Testis (tissue), 3 donors: Measurements from ENCODE around the gene PPM1J. TPM values are rescaled to one million over a fixed set of nuclear protein-coding genes. Genes with fewer than 3 reads are reported as not detected.
A peak's percentile ranks its signal among the peaks of the same experiment; 100 is the strongest.

Experiments used
- DNase-seq: peaks from one replicate; pipeline ENCODE4 v3.0.0-alpha.2; 2019
- H3K27ac ChIP-seq, 2 donors: fragments of 200-600 bp; sonication (generic); one replicate each; pipeline ENCODE4 v1.5.1; 2019
- H3K27me3 ChIP-seq: fragments of 200-600 bp; sonication (generic); one replicate; pipeline ENCODE4 v1.5.1; 2019
- H3K36me3 ChIP-seq: fragments of 200-600 bp; sonication (generic); one replicate; pipeline ENCODE4 v1.5.1; 2017; ENCODE audit warnings: low read depth; ENCODE audit errors: missing control alignments
- H3K4me1 ChIP-seq: fragments of 200-600 bp; sonication (generic); one replicate; pipeline ENCODE4 v1.5.1; 2019
- H3K4me3 ChIP-seq, 2 donors: fragments of 200-600 bp; sonication (generic); one replicate each; pipeline ENCODE4 v1.5.1; 2017 to 2019
- H3K9me3 ChIP-seq: fragments of 200-600 bp; sonication (generic); one replicate; pipeline ENCODE4 v1.5.1; 2017
- CTCF ChIP-seq, 3 experiments: fragments of 450-650 bp in 2 of 3; fragments of 200-600 bp in 1 of 3; sonication (generic) in 1 of 3; IDR thresholded peaks; one replicate each; pipeline ENCODE4 v1.5.1; 2016 to 2019; ENCODE audit warnings: antibody characterized with exemption in 3 of 3, mild to moderate bottlenecking in 2 of 3, moderate library complexity in 1 of 3
- POLR2A ChIP-seq: fragments of 450-650 bp; IDR thresholded peaks from one replicate; pipeline ENCODE4 v1.6.1; 2017; ENCODE audit warnings: antibody characterized with exemption, mild to moderate bottlenecking, moderate library complexity
- WGBS, 2 donors: methylation state at CpG; one replicate each; pipeline ENCODE4 v1.1.5; 2018; 5-methylcytosine and 5-hydroxymethylcytosine counted together
- intact Hi-C: fragments of 100-400 bp; cut with DNase I; formaldehyde crosslinking; loops from one replicate; pipeline ENCODE4 v1.15.1; 2023; ENCODE audit warnings: low total_unique reads
- polyA plus RNA-seq: library from polyadenylated mRNA; stranded (reverse); fragments of 350-450 nt; fragmentation: Illumina TruSeq; extraction: RNeasy Lipid Tissue Mini Kit (QIAGEN cat#74804); gene quantifications from one replicate; pipeline ENCODE4 v1.2.3, GENCODE V29; 2014; ENCODE audit warnings: low read depth, low replicate concordance; ENCODE audit not compliant: insufficient read depth
- total RNA-seq, 2 donors: library from RNA; depleted of rRNA; stranded (reverse); fragments of >200 nt; gene quantifications; one replicate each; pipeline ENCODE4 v1.2.3, GENCODE V29; 2016

Gene PPM1J
- total and polyA plus RNA-seq, 3 donors from 2014 or later = 45.5 to 88.7 (median 69.5) TPM

DNA sequence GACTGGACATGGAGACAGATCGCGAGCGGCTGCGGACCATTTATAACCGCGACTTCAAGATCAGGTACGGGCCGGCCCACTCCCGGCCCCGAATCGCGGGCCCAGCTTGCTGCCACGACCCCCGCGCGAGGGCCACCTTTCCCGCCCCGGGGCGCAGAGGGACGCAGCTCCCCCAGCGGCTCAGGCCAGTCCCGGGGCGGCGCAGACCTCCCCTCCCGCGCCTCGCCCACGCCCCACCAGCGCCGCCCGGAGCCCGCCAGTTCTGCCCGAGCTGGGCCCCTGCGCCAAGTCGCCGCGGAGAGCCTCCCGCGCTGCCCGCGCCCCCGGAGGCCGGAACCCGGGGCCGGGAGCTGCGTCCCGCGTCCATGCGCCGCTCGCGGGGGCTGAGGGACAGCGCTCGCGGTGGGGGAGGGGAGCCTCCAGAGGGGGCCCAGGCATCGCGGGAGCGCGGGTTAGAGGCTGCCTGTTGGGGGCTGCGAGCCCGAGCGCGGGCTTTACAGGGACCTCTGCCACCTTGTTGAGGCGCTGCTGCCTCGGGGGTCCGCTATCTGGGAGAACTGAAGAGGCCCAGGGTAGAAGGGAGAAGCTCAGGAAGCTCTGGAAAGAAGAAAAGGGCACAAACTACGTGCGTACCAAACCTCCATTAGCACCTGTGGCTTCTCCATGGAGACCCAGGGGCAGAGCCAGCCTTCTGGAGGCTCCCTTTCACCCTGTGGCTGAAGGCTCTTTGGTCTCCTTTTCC is 40.0 kb downstream of the PPM1J start:
- peak; percentile 71 for DNase-seq

DNA sequence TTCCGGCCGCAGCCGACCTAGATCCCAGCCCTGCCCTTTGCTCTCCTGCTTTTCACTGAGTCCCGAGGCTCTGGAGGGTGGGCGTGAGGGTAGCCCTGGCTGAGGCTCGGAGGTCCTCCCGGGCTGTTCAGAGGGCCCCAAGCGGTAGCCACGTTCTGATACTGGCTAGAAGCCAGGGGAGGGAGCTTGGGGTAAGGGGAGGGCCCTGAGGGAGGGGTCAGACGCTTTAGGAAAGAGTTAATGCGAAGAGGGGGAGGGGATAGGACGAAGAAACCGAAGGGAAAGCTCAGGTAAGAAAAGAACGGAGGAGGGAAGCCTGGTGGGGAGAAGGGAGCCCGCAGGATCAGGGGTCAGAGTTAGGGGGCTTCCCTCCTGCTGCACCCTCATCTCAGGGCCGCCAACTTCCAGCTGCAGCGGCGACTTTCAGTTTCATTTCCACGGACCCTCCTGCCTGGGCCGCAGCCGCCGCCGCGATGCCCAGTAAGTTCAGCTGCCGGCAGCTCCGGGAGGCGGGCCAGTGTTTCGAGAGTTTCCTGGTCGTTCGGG is 40.6 kb downstream of the PPM1J start, which contains the start of gene MOV10:
Gene MOV10, plus strand, starts transcription at position 220 of the 546 bp plus-strand sequence. Its CDS starts 254 bp downstream, at position 474.
- H3K27me3 ChIP-seq = no peaks in the 10 kb centered on the region
- H3K36me3 ChIP-seq = no peaks in the 10 kb centered on the region
- H3K4me1 ChIP-seq = peaks cover 48% of the 10 kb centered on the region
- TF ChIP-seq POLR2A (no peak), CTCF (IDR thresholded peaks at IDR 0.05) (no peak)
- peak within 1 kb of the TSS; percentile 87 to 89 for H3K4me3 ChIP-seq
- DNase-seq = peak; percentile 67
- WGBS, 2 donors = 0 to 1% methylated on average over 16 to 30 of the region's 30 CpGs
- no peaks in the 10 kb centered on the region for H3K9me3 ChIP-seq
- H3K27ac ChIP-seq = peak within 1 kb of the TSS; percentile 96
- intact Hi-C loops = no loop called here

More for the DNA sequence above, 40.0 kb downstream of the PPM1J start:
- peak overlapping the region; percentile 96 for H3K27ac ChIP-seq
- H3K4me3 ChIP-seq = peak overlapping the region; percentile 87 to 89
- H3K9me3 ChIP-seq = no peaks in the 10 kb centered on the region
- H3K4me1 ChIP-seq = peaks cover 48% of the 10 kb centered on the region
- H3K36me3 ChIP-seq = no peaks in the 10 kb centered on the region
- 1% methylated on average over 13 to 57 of the region's 68 CpGs for WGBS, 2 donors
- TF ChIP-seq POLR2A (no peak), CTCF (IDR thresholded peaks at IDR 0.05) (no peak)
- intact Hi-C loops = no loop called here
- no peaks in the 10 kb centered on the region for H3K27me3 ChIP-seq

GRCh38 chr1:112673592-112674439 is 41.3 kb downstream of the PPM1J start:
- 2 to 5% methylated on average over 10 to 18 of the region's 18 CpGs for WGBS, 2 donors
- Histone ChIP-seq H3K36me3 (no peaks in the 10 kb centered on the region), H3K27ac (peak overlapping the region; percentile 96), H3K4me1 (peaks cover 48% of the 10 kb centered on the region), H3K9me3 (no peaks in the 10 kb centered on the region), H3K27me3 (no peaks in the 10 kb centered on the region), H3K4me3 (peak overlapping the region; percentile 87 to 89)
- DNase-seq = peak; percentile 40
- TF ChIP-seq CTCF (IDR thresholded peaks at IDR 0.05) (peak; percentile 42 to 54 (median 46)), POLR2A (no peak)
- intact Hi-C loops = no loop called here

DNA sequence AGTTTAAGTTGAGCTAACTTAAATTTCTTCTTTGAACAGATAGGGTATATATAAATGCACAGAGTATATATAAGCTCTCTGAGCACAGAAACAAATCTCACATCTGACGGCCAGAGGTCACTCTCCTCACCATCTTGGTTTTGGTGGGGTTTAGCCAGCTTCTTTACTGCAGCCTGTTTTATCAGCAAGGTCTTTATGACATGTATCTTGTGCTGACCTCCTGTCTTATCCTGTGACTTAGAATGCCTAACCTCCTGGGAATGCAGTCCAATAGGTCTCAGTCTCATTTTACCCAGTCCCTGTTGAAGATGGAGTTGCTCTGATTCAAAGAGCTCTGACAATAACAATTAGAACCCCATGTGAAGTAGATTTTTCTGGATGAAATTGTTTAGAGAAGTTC is 42.3 kb downstream of the PPM1J start:
- intact Hi-C loops = no loop called here
- H3K4me3 ChIP-seq = no peak overlapping the region

More for the DNA sequence above, 42.3 kb downstream of the PPM1J start:
- Histone ChIP-seq H3K9me3 (no peaks in the 10 kb centered on the region), H3K36me3 (no peaks in the 10 kb centered on the region), H3K27ac (peak overlapping the region; percentile 96), H3K27me3 (no peaks in the 10 kb centered on the region), H3K4me1 (peaks cover 44% of the 10 kb centered on the region)
- 68 to 86% methylated on average over 1 of the region's 1 CpG for WGBS, 2 donors
- TF ChIP-seq POLR2A = no peak
- TF ChIP-seq CTCF (IDR thresholded peaks at IDR 0.05) = no peak
- DNase-seq = no peak
